HFFc6 (cell line): Measurements from ENCODE around the gene B3GAT1. TPM values are rescaled to one million over a fixed set of nuclear protein-coding genes. Genes with fewer than 3 reads are reported as not detected.

Source experiments
- DNase-seq: peaks from one replicate; pipeline ENCODE4 v3.0.0-alpha.2; 2018
- H3K27ac Mint-ChIP-seq: 2 replicates; pipeline ENCODE4 v1.8.0; 2020; ENCODE audit warnings: mild to moderate bottlenecking, mixed read lengths
- H3K27me3 Mint-ChIP-seq: 2 replicates; pipeline ENCODE4 v1.8.0; 2021; ENCODE audit warnings: mild to moderate bottlenecking, moderate library complexity, mixed read lengths; ENCODE audit not compliant: insufficient read depth
- H3K36me3 Mint-ChIP-seq: 2 replicates; pipeline ENCODE4 v1.8.0; 2021; ENCODE audit warnings: low read depth, mixed read lengths
- H3K4me1 Mint-ChIP-seq: 2 replicates; pipeline ENCODE4 v1.8.0; 2020; ENCODE audit warnings: low read depth, mixed read lengths
- H3K4me3 Mint-ChIP-seq: 2 replicates; pipeline ENCODE4 v1.8.0; 2020; ENCODE audit warnings: mild to moderate bottlenecking, moderate library complexity, mixed read lengths
- H3K9me3 Mint-ChIP-seq: 2 replicates; pipeline ENCODE4 v1.8.0; 2020; ENCODE audit warnings: mild to moderate bottlenecking, mixed read lengths
- CTCF ChIP-seq: fragments of 200-600 bp; sonication (generic); IDR thresholded peaks from 2 replicates; pipeline ENCODE4 v1.5.0; 2021; ENCODE audit warnings: antibody characterized with exemption, mild to moderate bottlenecking
- total RNA-seq, 6 experiments: library from RNA; stranded (reverse); fragmentation: NEBNext Ultra II Directional; extraction: Animal tissue kit (Norgen Biotek cat#: 25700); gene quantifications; 2 replicates in 1 of 6; 3 replicates in 5 of 6; pipeline ENCODE4 v1.2.3, GENCODE V29; 2021

The B3GAT1 gene
- total RNA-seq, 6 experiments from 2014 or later = not detected

- DNase-seq = no peak
- Mint-ChIP-seq H3K27me3 (peaks cover 13% of the 10 kb centered on the region), H3K27ac (no peak overlapping the region), H3K4me1 (no peaks in the 10 kb centered on the region), H3K36me3 (peaks cover 6% of the 10 kb centered on the region; the same call in 1 of the 2 replicates), H3K9me3 (peaks cover 4% of the 10 kb centered on the region; the same call in 1 of the 2 replicates), H3K4me3 (no peak overlapping the region)
- no peak for TF ChIP-seq CTCF
Measured at GRCh38 chr11:134413043-134413825, 1.2 kb upstream of the B3GAT1 start.

GRCh38 chr11:134410766-134411165 lies 1.3 kb downstream of the B3GAT1 start:
- no peak overlapping the region for H3K4me3 Mint-ChIP-seq
- H3K9me3 Mint-ChIP-seq = peaks cover 4% of the 10 kb centered on the region; the same call in 1 of the 2 replicates
- TF ChIP-seq CTCF = no peak

GRCh38 chr11:134409552-134410429 lies 2.3 kb downstream of the B3GAT1 start:
- H3K27me3 Mint-ChIP-seq = peaks cover 10% of the 10 kb centered on the region
- H3K4me1 Mint-ChIP-seq = no peaks in the 10 kb centered on the region
- TF ChIP-seq CTCF = no peak
- H3K9me3 Mint-ChIP-seq = peaks cover 3% of the 10 kb centered on the region; the same call in 1 of the 2 replicates
- no peak for DNase-seq
- no peak overlapping the region for H3K4me3 Mint-ChIP-seq
- no peak overlapping the region for H3K27ac Mint-ChIP-seq
- no peaks in the 10 kb centered on the region for H3K36me3 Mint-ChIP-seq

More at GRCh38 chr11:134410766-134411165, 1.3 kb downstream of the B3GAT1 start:
- Mint-ChIP-seq H3K27me3 (peaks cover 10% of the 10 kb centered on the region), H3K36me3 (no peaks in the 10 kb centered on the region), H3K27ac (no peak overlapping the region), H3K4me1 (no peaks in the 10 kb centered on the region)
- DNase-seq = no peak

- H3K4me3 Mint-ChIP-seq = no peak overlapping the region
- H3K4me1 Mint-ChIP-seq = no peaks in the 10 kb centered on the region
- no peak overlapping the region for H3K27ac Mint-ChIP-seq
- H3K36me3 Mint-ChIP-seq = no peaks in the 10 kb centered on the region
- DNase-seq = no peak
- no peak for TF ChIP-seq CTCF
- H3K27me3 Mint-ChIP-seq = peaks cover 1% of the 10 kb centered on the region
- H3K9me3 Mint-ChIP-seq = no peaks in the 10 kb centered on the region
Measured at GRCh38 chr11:134407923-134408322, 4.1 kb downstream of the B3GAT1 start.

GRCh38 chr11:134407321-134407828 lies 4.7 kb downstream of the B3GAT1 start:
- Mint-ChIP-seq H3K9me3 (peaks cover 2% of the 10 kb centered on the region), H3K4me1 (no peaks in the 10 kb centered on the region), H3K27me3 (no peaks in the 10 kb centered on the region; the same call in 1 of the 2 replicates), H3K27ac (no peak overlapping the region), H3K4me3 (no peak overlapping the region), H3K36me3 (no peaks in the 10 kb centered on the region)
- TF ChIP-seq CTCF = no peak
- DNase-seq = no peak
